Fibroblast of skin of abdomen (primary cell): ENCODE measurements around the gene SSC4D.
A peak's percentile ranks its signal among the peaks of the same experiment; 100 is the strongest.
"Not testable (repeated sequence)": the region's sequence is repeated elsewhere in the genome, so short reads cannot be mapped to it uniquely, and the experiment has no call there.

Experiments used
- DNase-seq: peaks from one replicate; pipeline ENCODE4 v3.0.0-alpha.2; 2013

Gene SSC4D

DNA sequence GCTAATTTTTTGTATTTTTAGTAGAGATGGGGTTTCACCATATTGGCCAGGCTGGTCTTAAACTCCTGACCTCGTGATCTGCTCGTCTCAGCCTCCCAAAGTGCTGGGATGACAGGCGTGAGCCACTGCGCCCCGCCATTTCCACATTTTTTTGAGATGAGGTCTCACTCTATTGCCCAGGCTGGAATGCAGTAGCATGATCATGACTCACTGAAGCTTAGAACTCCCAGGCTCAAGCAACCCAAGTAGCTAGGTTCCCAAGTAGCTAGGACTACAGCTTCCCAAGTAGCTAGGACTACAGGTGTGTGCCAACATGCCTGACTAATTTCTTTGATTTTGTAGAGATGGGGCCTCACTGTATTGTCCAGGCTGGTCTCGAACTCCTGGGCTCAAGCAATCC is 11.6 kb upstream of the SSC4D start:
- DNase-seq: peak; percentile 96

DNA sequence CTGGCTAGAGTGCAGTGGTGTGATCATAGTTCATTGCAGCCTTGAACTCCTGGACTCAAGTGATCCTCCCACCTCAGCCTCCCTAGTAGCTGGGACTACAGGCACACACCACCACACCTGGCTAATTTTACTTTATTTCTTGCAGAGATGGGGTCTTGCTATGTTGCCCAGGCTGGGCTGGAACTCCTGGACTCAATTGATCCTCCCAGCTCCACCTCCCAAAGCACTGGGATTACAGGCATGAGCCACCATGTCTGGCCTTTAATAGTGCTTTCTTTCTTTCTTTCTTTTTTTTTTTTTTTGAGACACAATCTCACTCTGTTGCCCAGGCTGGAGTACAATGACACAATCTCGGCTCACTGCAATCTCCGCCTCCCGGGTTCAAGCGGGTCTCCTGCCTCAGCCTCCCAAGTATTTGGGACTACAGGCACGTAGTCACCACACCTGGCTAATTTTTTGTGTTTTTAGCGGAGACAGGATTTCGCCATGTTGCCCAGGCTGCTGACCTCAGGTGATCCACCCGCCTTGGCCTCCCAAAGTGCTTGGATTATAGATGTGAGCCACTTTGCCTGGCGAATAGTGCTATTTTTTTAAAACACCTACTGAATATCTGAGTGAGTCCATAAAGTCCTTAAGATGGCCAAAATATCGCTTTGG is 8.3 kb upstream of the SSC4D start:
- not testable (repeated sequence) for DNase-seq

DNA sequence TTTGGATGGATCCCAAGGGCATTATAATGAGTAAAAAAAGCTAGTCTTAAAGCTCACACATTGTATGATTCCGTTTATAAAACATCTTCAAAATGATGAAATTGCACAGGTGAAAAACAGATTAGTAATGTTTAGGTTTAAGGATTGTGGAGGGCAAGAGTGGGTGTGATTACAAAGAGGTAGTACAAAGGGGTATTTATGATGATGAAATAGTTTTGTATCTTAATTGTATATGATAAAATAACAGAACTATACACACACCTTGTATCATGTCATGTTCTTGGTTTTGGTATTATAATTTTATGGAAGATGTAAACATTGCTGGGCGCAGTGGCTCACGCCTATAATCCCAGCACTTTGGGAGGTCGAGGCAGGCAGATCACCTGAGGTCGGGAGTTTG is 2.8 kb upstream of the SSC4D start:
- no peak for DNase-seq

DNA sequence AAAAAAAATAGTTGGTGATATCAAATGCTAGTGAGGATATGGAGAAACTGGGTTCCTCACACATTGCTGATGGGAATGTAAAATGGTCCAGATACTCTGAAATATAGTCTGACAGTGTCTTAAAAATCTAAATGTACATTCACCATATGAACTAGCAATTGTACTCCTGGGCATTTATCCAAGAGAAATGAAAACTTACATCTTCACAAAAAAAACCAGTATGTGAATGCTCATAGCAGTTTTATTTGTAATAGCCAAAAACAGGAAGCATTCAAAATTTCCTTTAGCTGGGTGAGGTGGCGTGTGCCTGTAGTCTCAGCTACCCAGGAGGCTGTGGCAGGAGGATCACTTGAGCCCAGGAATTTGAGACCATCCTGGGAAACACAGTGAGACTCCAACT is 2.1 kb upstream of the SSC4D start:
- DNase-seq: no peak

DNA sequence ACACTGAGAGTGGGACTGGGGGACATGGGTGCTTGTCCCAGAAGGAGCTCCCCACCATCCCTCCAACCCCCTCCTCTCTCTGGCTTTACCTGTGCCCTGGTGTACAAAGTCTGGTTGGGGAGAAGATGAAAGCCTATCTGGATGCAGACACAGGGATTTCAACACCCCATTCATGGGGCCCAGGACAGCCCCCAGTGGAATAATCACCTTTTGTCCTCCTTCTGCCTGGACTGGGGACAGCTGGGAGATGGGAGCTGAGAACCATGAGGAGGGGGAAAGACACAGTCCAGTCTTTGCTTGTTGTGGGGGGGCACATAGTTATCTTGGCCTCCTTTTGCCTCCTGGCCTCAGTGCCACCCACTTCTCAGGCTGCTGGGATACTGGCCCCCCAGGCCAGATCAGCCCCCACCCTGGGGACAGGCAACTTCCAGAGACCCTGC is 1.4 kb downstream of the SSC4D start:
- no peak for DNase-seq

DNA sequence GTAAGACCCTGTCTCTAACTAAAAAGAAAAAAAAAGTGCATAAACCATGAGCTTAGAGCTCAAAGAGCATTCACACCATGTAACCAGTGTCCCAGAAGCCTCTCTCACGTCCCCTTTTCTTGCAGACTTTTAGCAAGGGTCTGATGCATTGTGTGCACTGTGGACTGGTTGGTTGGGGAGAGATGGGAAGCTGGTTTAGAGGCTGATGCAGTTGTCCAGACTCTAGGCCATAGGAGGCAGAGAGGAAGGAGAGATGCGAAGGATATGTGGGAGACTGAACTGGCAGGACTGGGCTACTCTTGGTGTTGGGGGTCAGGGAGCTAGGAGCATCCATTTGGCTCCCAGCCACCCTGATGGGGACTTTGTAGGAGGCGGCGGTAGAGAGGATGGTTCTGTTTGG is 1.8 kb downstream of the SSC4D start:
- no peak for DNase-seq

DNA sequence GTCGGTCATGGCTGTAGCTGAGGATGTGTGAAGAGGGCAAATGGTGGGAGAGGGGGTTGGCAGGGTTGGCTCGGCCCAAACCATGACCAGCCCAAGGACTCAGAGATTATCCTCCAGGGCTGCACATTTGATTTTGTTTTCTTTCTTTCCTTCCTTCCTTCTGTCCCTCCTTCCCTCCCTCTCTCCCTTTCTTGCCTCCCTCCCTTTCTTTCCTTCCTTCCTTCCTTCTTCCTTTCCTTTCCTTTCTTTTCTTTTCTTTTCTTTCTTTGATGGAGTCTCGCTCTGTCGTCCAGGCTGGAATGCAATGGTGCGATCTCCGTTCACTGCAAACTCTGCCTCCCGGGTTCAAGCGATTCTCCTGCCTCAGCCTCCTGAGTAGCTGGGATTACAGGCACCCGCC is 3.8 kb downstream of the SSC4D start:
- no peak for DNase-seq

DNA sequence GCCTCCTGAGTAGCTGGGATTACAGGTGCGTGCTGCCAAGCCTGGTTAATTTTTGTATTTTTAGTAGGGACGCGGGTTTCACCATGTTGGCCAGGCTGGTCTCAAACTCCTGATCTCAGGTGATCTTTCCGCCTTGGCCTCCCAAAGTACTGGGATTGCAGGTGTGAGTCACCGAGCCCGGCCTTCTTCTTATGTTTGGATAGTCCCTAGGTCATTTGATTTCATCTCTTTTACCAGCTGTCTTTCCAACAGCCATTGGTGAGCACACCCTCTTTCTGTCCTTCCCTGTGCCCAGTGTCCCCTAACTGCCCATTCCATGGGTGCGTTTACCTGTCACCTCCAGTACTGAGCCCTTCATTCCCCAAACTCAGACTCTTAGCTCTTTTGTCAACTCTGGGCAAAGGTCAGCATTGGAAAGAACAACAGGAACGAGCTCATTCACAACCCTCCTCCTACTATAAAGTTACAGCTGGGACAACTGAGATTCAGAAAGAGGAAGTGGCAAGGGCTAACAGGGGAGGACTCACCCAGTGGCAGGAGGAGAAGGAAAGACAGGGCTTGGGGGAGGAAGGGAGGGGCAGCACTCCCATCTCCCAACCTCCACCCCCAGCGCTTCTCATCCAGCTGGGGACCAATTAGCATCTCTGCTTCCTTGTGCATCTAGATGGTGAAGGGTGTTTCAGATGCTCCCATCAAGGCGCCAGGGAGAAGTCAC is 5.6 kb downstream of the SSC4D start:
- no peak for DNase-seq

DNA sequence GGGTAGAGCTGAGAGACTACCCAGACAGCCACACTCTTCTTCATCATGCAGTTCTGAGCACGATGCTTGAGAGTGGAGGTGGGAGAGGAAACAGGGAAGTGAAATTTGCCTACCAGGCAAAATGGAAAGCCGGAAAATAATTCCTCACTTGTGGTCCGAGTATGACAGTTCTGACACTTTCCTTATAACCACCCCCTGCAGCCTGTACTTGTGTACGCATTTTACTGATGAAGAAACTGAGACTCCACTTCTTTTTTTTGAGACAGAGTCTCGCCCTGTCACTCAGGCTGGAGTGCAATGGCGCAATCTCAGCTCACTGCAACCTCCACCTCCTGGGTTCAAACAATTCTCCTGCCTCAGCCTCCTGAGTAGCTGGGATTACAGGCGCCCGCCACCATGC is 6.4 kb downstream of the SSC4D start:
- not testable (repeated sequence) for DNase-seq

DNA sequence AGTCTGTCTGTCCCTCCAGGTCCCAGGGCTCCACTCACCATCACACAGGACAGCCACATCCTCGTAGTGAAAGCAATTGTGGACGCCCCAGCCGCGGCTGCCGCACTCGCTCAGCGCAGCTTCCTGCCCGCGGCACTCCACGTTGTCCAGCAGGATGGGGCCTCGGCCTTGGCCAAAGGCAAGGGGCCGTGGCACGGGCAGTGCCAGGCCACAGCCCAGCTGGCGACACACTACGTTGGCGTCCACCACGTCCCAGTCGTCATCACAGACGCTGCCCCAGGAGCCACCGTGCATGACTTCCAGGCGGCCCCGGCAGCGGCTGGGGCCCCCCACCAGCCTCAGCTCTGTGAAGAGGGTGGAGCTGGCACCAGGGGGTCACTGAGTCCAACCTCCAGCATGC is 9.2 kb downstream of the SSC4D start:
- DNase-seq: no peak

DNA sequence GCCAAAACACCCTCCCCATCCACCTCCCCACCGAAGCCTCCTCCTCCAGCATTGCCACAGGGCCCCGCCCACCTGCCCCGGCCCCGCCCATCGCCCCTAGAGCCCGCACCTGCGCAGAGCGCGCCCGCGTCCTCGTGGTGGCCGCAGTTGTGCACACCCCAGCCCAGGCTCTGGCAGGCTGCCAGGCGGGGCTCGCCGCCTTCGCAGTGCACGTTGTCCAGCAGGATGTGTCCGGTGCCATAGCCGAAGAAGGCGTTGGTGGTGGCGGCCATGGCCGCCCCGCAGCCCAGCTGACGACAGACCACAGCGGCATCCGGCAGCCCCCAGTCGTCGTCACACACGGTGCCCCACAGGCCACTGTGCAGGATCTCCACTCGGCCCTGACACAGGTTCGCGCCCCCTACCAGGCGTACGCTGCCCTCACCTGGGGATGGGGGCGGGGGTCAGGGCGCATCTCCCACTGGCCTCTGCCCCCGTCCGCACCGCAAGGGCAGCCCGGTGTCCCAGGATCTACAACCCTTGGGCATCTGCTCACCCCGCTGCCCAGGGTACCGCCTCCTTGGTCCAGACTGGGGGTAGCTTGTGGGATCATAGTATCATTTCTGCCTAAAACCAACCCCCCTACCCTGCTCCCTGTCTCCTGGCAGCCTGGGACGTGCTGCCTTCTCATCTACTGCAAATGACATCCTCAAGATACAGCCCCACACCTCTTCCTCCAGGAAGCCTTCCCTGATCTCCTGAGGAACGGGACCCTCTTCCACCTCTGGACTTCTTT is 11.9 kb downstream of the SSC4D start:
- peak; percentile 57 for DNase-seq

DNA sequence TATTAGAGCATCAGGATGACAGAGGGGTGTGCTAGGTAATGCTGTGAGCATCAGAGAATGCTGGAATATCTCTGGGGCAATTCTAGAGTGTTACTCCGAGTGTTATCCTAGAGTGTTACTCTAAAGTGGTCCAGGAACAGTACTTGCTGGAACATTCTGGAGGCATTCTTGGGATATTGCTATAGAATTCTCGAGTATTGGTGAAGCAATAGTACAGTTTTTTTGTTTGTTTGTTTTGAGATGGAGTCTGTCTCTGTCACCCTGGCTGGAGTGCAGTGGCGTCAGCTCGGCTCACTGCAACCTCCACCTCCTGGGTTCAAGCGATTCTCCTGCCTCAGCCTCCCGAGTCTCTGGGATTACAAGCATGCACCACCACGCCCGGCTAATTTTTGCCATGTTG is 12.6 kb downstream of the SSC4D start:
- no peak for DNase-seq

DNA sequence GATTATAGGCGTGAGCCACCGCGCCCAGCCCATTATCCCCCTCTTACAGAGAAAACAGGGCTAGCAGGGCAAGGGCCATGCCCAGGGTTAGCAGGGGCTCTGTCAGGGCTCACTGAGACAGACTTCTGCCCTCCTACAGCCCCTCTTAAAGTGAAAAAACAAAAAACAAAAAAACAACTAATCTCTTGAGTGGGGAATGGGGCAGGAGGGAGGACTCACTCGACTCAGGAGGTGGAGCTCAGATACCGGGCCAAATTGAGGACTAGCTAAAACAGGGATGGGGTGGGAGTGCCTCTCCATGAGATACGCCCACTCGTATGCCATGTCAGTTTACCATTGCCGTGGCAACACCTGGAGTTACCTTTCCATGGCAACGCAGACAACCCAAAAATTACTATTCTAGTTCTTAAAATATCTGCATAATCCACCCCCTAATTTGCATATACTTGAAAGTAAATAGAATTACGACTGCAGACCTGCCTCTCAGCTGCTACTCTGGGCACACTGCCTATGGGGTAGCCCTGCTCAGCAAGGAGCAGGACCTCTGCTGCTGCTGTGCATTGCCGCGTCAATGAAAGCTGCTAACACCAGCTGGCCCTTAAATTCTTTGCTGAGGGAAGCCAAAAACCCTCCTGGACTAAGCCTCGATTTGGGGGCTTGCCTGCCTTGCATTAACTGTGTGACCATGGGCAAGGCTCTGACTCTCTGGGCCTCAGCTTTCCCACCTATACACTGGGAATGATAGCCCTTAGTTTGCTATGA is 13.4 kb downstream of the SSC4D start:
- DNase-seq: no peak

DNA sequence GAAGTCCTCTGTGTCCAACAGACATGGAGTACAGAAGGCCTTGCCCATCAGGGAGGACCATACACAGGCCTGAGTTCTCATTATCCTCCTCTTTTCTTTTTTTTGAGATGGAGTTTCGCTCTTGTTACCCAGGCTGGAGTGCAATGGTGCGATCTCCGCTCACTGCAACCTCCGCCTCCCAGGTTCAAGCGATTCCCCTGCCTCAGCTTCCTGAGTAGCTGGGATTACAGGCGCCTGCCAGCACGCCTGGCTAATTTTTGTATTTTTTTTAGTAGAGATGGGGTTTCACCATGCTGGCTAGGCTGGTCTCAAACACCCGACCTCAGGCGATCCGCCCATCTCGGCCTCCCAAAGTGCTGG is 13.9 kb downstream of the SSC4D start:
- DNase-seq: not testable (repeated sequence)

DNA sequence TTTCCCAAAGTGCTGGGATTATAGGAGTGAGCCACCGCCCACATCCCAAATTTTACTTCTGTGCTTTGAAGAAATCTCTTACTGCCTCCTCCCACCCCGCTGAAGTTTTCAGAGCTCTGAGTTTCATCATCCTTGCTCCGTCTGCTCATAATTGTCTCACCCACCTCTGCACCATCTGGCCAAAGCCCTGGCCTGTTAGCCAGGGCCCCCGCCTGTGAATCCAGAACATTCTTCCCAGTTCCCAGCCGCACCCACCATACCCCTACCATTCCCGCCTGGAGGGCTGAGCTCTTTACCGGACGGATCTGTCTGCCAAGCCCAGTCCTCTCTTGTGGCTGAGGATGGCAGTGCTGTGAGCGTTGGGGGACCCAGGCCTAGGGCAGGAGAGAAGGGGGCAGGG is 14.5 kb downstream of the SSC4D start:
- no peak for DNase-seq

DNA sequence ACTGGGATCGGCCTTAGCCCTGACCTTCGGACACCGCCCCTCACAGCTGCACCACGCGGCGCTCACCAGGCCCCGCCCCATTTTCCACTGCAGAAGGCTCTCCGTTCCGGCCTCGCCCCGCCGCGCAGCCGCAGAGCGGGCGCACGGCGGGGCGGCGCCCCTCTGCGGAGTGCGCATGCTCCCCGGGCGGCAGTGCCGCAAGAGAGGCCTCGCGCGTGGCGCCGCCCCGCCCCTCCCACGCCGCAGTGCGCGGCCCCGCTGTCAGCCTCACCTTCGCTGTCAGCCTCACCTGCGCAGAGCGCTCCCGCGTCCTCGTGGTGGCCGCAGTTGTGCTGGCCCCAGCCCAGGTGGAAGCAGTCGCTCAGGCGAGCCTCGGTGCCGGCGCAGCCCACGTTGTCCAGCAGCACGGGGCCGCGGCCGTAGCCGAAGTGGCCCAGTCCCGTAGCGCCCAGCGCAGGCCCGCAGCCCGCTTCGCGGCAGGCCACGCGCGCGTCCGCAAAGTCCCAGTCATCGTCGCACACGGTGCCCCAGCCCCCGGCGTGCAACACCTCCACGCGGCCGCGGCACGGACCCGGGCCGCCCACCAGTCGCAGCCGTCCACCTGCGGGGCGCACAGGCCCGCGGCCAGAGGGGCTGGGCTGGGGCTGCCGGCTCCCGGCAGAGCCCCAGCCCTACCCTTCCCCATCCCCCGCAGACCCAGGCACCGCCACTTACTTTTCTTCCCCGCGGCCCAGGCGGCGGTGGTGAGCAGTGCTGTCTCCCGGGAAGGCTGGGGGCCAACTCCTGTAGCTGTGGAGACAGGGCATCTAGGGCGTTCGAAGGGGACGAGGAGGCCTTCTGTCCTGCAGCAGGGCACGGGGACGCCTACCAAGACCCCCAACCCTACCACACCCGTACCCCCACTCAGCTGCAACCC is 16.1 kb downstream of the SSC4D start:
- peak; percentile 84 for DNase-seq

DNA sequence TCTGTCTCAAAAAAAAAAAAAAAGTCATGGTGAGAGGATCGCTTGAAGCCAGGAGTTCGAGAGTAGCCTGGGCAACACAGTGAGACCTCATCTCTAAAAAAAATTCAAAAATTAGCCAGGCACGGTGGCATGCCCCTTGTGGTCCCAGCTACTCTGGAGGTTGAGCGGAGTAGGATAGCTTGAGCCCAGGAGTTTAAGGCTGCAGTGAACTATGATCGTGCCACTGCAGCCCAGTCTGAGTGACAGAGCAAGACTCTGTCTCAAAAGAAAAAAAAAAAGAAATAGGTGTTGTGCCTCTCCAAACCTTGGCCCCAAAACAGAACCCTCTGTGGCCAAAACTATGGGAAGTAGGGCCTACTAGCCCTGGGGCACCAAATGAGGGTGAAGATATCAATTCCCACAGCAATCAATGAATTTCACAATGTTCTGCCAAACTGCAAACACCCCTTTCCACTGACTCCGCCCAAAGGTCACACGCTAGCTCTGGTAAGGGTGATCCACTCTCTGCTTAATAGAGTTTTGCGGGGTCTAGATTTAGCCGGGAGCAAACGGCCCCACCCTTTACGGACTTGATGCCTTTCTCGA is 16.9 kb downstream of the SSC4D start:
- DNase-seq: no peak

DNA sequence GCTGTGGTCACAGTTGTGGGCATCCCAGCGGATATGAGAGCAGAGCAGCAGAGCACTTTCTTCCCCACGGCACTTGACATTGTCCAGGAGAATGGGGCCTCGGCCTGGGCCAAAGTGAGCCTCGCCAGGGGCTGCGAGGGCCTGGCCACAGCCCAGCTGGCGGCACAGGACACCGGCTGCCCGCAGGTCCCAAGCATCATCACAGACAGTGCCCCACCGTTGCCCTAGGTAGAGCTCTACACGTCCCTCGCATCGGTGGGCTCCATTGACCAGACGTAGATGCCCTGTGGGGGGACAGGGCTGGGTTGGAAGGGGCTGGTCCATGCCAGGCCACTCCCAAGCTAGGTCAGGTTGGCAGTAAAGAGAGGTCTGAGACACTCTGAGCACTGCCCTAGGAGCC is 19.4 kb downstream of the SSC4D start:
- DNase-seq: no peak

DNA sequence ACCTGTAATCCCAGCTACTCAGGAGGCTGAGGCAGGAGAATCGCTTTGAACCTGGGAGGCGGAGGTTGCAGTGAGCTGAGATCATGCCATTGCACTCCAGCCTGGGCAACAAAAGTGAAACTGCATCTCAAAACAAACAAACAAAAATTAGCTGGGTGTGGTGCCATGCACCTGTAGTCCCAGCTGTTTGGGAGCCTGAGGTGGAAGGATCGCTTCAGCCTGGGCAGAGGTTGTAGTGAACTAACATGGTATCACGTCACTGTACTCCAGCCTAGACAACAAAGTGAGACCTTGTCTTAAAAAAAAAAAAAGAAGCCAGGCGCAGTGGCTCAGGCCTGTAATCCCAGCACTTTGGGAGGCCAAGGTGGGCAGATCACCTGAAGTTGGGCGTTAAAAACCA is 21.7 kb downstream of the SSC4D start:
- not testable (repeated sequence) for DNase-seq

DNA sequence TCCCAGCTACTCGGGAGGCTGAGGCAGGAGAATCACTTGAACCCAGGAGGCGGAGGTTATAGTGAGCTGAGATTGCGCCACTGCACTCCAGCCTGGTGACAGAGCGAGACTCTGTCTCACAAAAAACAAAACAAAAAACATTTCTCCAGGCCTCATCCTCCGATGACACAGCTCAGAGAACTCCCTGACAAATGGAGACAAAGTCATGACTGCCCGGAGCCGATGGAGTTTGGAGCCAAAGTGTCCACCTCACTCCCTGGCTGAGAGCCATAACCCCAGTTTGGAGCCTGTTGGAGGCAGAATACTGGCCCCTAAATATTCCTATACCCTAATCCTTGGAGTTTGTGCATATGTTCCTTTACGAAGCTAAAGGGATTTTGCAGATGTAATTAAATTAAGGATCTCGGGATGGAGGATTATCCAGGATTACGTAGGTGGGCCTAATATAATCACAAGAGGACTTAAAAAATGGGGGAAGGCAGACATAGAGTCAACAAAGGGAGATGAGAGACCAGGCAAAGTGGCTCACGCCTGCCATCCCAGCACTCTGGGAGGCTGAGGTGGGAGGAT is 22.7 kb downstream of the SSC4D start:
- DNase-seq: no peak
